HG03045 (cell line): ENCODE results near the gene SLC25A21.
"Not testable (repeated sequence)": the region's sequence is repeated elsewhere in the genome, so short reads cannot be mapped to it uniquely, and the experiment has no call there.

Experiments
- ATAC-seq: cut with Tn5 transposase; IDR thresholded peaks from one replicate; pipeline ENCODE4 v1.9.1; 2021; ENCODE audit warnings: mild to moderate bottlenecking, moderate library complexity; ENCODE audit not compliant: unreplicated experiment

SLC25A21 gene

DNA sequence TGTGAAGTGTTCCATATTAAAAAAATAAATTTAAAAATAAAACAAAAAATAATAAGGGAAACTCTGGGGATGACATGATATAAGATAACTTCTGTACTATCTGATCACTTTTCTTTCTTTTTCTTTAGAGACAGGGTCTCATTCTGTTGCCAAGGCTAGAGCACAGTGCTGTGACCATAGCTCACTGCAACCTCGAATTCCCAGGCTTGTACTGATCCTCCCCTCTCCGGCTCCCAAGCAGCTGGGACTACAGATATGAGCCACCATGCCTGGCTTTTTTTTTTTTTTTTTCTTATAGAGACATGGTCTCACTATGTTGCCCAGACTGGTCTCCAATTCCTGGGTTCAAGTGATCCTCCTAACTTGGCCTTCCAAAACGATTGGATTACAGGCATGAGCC, 14.9 kb upstream of the SLC25A21 start:
- no peak for ATAC-seq

DNA sequence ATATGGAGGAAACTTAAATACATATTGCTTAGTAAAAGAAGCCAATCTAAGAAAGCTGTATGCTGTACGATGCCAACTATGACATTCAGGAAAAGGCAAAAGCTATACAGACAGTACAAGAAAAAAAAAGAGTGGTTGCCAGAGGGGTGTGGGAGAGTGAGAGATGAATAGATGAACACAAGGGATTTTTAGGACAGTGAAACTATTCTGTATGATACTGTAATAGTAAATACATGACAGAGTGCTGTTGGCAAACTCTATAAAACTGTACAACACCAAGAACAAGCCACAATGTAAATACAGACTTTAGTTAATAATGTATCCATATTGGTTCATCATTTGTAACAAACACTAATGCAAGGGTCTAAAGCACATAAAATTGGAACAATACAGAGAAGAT, 14.5 kb upstream of the SLC25A21 start:
- ATAC-seq = no peak

DNA sequence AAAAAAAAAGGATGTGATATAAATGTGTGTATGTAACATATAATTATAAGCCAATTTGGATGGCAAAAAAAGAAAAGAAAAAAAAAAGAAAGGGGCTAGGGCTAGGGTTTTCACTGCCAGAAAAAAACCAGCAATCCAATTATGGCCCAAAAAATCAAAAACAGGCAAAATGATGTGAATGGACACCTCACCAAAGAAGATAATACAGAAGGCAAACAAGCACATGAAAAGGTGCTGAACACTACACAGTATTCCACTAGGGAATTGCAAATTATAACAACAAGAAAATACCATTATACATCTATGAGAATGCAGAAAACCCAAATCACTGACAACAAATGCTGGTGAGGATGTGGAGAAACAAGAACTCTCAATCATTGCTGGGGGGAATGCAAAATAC, 13.3 kb upstream of the SLC25A21 start:
- no peak for ATAC-seq

DNA sequence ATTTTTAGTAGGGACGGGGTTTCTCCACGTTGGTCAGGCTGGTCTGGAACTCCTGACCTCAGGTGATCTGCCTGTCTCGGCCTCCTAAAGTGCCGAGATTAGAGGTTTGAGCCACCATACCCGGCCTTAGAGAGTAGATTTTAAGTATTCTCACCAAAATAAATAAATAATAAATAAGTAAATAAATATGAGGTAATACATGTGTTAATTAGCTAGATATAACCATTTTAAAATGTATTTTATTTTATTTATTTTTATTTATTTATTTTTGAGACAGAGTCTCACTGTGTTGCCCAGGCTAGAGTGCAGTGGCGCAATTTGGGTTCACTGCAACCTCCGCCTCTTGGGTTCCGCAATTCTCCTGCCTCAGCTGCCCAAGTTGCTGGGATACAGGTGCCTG, 12.1 kb upstream of the SLC25A21 start:
- not testable (repeated sequence) for ATAC-seq

GRCh38 chr14:37181441-37181840, 9.0 kb upstream of the SLC25A21 start:
- no peak for ATAC-seq

DNA sequence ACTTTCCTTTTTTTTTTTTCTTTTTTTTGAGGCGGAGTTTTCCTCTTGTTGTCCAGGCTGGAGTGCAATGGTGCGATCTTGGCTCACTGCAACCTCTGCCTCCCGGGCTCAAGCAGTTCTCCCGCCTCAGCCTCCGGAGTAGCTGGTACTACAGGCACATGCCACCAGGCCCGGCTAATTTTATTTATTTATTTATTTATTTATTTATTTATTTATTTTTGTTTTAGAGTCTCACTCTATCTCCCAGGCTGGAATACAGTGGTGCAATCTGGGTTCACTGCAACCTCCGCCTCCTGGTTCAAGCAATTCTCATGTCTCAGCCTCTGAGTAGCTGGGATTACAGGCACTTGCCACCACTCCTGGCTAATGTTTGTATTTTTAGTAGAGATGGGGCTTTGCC, 8.5 kb upstream of the SLC25A21 start:
- ATAC-seq = not testable (repeated sequence)

DNA sequence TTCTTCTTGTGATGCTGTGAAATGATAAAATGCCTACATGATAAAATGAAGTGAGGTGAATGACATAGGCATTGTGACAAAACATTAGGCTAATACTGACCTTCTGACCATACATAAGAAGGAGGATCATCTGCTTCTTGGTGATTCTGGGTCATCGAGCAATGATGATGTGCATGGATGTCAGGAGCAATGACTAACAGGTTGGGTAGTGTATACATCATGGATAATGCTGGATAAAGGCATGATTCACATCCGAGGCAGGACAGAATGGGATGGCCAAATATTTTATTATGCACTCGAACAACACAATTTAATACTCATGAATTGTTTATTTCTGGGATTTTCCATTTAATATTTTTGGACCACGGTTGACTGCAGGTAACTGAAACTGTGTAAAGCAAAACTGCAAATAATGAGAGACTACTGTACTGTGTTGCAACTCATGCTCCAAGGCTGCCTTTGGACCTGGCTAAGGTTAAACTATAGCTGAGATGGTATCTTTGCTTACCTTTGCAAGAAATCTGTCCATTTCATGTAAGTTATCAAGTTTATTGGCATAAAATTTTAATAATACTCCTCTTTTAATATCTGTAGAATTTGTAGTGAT, 7.6 kb upstream of the SLC25A21 start:
- no peak for ATAC-seq

DNA sequence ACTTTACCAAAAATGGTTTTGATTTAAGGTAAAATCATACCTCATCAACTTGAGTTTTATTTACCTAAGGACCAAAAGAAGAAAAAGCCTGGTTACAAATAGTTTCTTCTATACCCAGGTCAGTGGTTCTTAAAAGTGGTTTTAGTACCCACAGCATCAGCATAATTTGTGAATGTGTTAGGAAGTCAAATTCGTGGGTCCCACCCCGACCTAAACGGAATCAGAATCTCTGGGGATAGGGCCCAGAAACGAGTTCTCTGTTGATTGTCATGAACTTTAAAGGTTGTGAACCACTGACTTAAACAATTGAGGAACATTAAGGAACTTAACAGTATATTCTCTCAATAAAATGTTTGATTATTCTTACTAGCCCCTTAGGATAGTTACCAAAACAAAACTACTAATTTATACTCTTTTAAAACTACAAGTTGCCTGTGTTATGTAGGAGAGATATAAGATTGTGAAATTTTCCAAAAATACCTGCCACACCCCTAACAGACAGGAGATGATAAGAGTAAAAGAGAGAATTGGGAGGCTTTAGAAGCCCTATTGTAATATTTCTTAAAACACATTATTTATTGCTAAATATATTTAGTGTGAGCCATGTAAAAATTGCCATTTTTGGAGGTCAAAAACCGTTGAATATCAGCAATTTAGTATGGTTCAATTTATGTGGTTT, 669 bp upstream of the SLC25A21 start:
- ATAC-seq = no peak

GRCh38 chr14:37171678-37172023, 755 bp downstream of the SLC25A21 start:
- ATAC-seq = no peak

DNA sequence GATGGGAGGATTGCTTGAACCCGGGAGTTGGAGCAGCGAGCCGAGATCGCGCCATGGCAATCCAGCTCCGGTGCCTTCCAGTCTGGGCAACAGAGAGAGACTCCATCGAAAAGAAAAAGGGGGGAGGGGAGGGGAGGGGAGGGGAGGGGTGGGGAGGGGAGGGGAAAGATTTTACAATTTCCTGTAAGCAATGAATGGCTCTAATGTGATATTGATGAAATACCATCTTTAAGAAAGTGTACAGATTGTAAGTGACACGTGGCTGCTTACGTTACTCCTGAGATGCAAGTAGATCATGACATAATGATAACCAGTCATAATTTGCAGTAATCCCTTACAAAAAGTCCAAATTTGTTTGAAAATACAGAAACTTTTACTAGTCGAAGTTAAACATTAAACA, 1.4 kb downstream of the SLC25A21 start:
- no peak for ATAC-seq

- no peak for ATAC-seq
Observed at GRCh38 chr14:37170237-37170636, 2.2 kb downstream of the SLC25A21 start.

DNA sequence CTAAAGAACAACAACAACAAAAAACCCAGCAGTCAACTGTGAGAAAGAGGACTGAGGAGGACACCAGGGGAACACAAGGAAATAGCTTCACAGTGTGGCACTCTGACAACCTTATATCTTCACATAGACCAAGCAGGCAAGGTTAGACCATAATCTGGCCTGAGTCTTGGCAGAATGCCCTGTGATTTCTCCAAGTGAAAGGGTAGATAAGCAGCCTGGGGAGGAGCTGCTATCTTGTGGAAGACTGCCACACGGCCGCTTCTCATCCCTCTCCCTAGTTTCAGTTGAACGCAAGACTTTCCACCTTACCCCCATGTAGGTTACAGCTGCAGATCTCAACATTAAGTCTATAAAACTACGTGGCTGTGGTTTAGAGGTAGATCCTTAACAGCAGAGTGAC, 3.7 kb downstream of the SLC25A21 start:
- ATAC-seq = no peak

DNA sequence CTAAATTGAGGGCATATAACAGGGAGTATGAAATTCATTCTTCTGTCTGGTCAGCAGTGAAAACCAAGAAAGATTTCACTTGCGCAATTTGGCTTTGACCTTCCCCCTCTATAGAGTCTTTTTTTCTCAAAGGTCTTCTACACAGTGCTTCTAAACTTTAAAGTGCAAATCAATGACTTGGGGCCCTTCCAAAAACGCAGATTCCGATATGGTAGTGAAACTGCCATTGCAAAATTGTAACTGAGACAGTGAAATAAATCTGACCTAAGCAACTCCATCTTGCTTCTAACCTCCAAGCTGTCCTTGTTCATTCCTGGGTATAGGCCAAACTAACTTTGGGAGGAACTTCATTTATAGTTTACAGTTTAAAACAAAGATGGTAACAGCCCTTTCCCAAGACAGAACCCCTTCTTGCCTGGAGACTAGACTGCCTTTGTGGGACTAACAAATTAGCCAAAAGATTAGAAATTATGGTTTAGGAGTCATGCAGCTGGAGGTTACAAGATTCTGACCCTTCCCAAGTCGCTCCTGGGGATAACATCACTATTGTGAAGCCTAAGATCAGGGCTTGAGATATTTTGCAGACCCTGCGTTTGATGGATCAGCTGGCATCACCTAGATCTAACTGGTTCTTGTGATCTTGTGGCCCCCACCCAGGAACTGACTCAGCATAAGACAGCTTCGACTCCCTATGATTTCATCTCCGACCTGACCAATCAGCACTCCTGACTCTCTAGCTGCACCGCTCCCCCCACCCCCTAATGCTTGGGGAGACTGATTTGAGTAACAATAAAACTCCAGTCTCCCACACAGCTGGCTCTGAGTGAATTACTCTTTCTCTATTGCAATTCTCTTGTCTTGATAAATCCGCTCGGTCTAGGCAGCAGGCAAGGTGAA, 5.0 kb downstream of the SLC25A21 start:
- no peak for ATAC-seq

DNA sequence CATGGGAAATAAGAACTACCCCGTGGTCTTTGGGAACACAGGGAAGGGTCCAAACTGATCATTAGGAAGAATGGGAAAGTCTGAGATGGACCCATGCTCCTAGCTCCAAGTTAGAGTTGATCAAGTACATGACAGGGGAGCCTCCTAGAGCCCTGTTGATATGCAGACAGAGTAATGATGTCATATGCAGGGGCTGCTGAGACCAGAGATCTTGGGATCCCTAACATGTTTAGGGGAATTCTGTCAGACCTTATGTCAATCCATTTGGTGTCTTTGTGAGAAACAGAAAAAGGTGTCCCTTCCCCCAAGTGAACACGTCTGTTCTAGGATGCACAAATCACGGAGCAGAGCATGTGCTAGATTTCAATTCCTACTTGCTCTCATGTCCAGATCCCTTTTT, 6.6 kb downstream of the SLC25A21 start:
- no peak for ATAC-seq

GRCh38 chr14:37162307-37162706, 10.1 kb downstream of the SLC25A21 start:
- not testable (repeated sequence) for ATAC-seq

DNA sequence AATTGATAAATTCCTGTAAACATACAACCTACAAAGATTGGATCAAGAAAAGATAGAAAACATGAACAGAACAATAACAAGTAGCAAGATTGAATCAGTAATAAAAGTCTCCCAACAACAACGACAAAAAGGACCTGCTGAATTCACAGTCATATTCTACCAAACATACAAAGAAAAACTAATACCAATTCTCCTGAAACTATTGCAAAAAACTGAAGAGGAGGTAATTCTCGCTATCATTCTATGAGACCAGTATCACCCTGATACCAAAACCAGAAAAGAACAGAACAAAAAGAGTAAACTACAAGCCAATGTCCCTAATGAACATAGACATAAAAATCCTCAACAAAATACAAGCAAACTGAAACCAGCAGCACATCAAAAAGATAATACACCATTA, 14.4 kb downstream of the SLC25A21 start:
- ATAC-seq = no peak

DNA sequence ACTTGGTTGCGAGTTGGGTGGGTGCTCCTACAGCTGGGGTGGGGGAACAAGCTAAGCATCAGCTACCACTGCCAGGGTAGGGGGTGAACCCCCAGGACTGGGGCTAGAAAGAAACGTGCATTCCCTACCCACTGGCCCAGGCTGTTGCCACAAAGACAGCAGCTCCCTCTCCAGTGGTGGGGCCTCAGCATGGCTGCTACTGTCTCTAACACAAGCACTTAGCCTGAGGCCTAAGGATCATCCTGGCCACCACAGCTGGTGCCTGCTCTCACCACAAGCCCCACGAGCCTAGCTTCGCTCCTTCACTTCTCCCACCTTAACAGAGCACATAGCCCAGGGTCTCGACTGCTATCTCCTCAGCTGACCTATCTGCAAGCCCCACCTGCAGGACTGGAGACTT, 18.9 kb downstream of the SLC25A21 start:
- no peak for ATAC-seq

DNA sequence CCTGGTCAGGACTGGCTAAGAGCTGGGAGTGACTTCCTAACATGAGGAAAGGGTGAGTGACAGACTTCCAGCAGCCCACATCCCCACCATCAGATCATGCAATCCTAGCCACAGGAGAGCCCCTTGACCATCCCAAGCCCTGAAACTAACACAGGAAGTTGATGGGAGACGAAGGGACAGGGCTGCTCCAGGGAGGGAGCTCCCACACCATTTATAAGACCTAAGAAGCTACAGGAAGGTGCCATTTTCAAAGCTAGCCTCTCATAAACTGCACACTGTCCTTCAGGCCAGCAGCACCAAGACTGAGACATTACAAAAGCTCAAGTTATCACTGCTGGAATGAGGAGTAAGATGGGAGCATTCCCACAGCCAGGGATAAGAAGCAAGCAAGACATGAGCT, 19.4 kb downstream of the SLC25A21 start:
- ATAC-seq = no peak

DNA sequence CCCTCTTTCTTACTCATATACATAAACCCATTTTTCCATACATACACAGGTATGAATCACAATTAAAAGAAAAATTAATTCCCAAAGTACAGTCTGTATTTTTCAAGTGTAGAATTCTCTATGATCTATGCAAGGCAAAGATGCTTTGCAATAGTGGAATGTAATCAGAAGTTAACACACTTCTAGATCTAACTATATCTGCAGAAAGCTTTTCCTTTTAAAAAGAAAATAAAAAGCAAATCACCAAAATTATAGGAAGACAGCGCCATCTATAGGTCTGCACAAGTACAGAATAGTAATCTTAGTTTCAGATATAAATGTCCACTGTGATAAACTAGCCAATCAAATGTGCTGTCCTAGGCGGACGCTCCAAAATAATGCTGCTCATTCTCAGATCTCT, 22.0 kb downstream of the SLC25A21 start:
- no peak for ATAC-seq

- no peak for ATAC-seq
Observed at GRCh38 chr14:37147310-37147880, 25.0 kb downstream of the SLC25A21 start.

DNA sequence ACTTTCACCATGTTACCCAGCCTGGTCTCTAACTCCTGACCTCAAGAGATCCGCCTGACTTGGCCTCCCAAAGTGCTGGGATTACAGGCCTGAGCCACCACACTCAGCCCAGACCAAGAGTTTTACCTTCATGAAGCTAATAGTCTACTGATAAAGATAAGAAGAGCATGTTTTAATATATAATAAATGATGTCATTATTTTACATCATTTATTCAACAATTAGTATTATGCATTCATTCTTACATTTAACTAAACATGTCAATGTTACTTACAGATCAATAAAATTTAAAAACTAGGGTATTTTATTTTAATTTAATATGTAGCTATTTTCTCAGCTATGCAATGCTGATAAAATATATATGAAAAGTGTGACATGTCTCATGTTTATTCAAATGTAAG, 26.0 kb downstream of the SLC25A21 start:
- ATAC-seq = not testable (repeated sequence)

DNA sequence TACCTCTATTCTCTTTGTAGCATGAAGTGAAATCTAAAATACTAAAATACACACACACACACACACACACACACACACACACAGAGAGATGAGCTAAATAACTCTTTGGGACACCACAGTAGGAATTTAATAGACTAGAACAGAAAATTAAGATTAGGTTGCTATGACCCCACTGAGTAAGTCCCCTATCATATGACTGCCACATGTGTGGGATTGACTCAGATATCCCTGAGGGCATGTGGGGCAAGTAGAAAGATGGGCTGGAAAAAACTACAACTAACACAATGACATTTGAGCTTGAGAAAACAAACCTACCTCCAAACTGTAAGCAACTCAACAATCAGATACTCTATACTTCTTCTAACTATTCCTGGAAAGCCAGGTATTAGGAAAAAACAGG, 27.0 kb downstream of the SLC25A21 start:
- no peak for ATAC-seq
